Testis (tissue), 3 donors: ENCODE data around the gene MSI2. TPM values are rescaled to one million over a fixed set of nuclear protein-coding genes. Genes with fewer than 3 reads are reported as not detected.

Experiments used
- DNase-seq: peaks from one replicate; pipeline ENCODE4 v3.0.0-alpha.2; 2019
- H3K27ac ChIP-seq, 2 donors: fragments of 200-600 bp; sonication (generic); one replicate each; pipeline ENCODE4 v1.5.1; 2019
- H3K27me3 ChIP-seq: fragments of 200-600 bp; sonication (generic); one replicate; pipeline ENCODE4 v1.5.1; 2019
- H3K36me3 ChIP-seq: fragments of 200-600 bp; sonication (generic); one replicate; pipeline ENCODE4 v1.5.1; 2017; ENCODE audit warnings: low read depth; ENCODE audit errors: missing control alignments
- H3K4me1 ChIP-seq: fragments of 200-600 bp; sonication (generic); one replicate; pipeline ENCODE4 v1.5.1; 2019
- H3K4me3 ChIP-seq, 2 donors: fragments of 200-600 bp; sonication (generic); one replicate each; pipeline ENCODE4 v1.5.1; 2017 to 2019
- H3K9me3 ChIP-seq: fragments of 200-600 bp; sonication (generic); one replicate; pipeline ENCODE4 v1.5.1; 2017
- CTCF ChIP-seq, 3 experiments: fragments of 450-650 bp in 2 of 3; fragments of 200-600 bp in 1 of 3; sonication (generic) in 1 of 3; IDR thresholded peaks; one replicate each; pipeline ENCODE4 v1.5.1; 2016 to 2019; ENCODE audit warnings: antibody characterized with exemption in 3 of 3, mild to moderate bottlenecking in 2 of 3, moderate library complexity in 1 of 3
- POLR2A ChIP-seq: fragments of 450-650 bp; IDR thresholded peaks from one replicate; pipeline ENCODE4 v1.6.1; 2017; ENCODE audit warnings: antibody characterized with exemption, mild to moderate bottlenecking, moderate library complexity
- WGBS, 2 donors: methylation state at CpG; one replicate each; pipeline ENCODE4 v1.1.5; 2018; 5-methylcytosine and 5-hydroxymethylcytosine counted together
- intact Hi-C: fragments of 100-400 bp; cut with DNase I; formaldehyde crosslinking; loops from one replicate; pipeline ENCODE4 v1.15.1; 2023; ENCODE audit warnings: low total_unique reads
- polyA plus RNA-seq: library from polyadenylated mRNA; stranded (reverse); fragments of 350-450 nt; fragmentation: Illumina TruSeq; extraction: RNeasy Lipid Tissue Mini Kit (QIAGEN cat#74804); gene quantifications from one replicate; pipeline ENCODE4 v1.2.3, GENCODE V29; 2014; ENCODE audit warnings: low read depth, low replicate concordance; ENCODE audit not compliant: insufficient read depth
- total RNA-seq, 2 donors: library from RNA; depleted of rRNA; stranded (reverse); fragments of >200 nt; gene quantifications; one replicate each; pipeline ENCODE4 v1.2.3, GENCODE V29; 2016

MSI2 gene
- total and polyA plus RNA-seq, 3 donors from 2014 or later, result 46.5 to 106 (median 76.6) TPM

- WGBS, 2 donors, result 43% methylated on average over 5 to 8 of the region's 8 CpGs
- H3K4me1 ChIP-seq, result peaks cover 55% of the 10 kb centered on the region
- no peaks in the 10 kb centered on the region for H3K9me3 ChIP-seq
- H3K4me3 ChIP-seq, result no peak overlapping the region
- no peaks in the 10 kb centered on the region for H3K36me3 ChIP-seq
- H3K27me3 ChIP-seq, result no peaks in the 10 kb centered on the region
- DNase-seq, result peak; percentile 60
- intact Hi-C loops, result no loop called here
- TF ChIP-seq CTCF (IDR thresholded peaks at IDR 0.05) (no peak), POLR2A (no peak)
- H3K27ac ChIP-seq, result peak overlapping the region; percentile 72 to 86
These were observed 33.3 kb downstream of the MSI2 start for GRCh38 chr17:57289613-57290012.

GRCh38 chr17:57290981-57291380 lies 34.7 kb downstream of the MSI2 start:
- Histone ChIP-seq H3K4me3 (no peak overlapping the region), H3K4me1 (peaks cover 43% of the 10 kb centered on the region), H3K27ac (no peak overlapping the region), H3K36me3 (no peaks in the 10 kb centered on the region), H3K9me3 (no peaks in the 10 kb centered on the region), H3K27me3 (no peaks in the 10 kb centered on the region)
- no peak for DNase-seq
- WGBS, 2 donors, result 80 to 87% methylated on average over 10 of the region's 10 CpGs
- TF ChIP-seq POLR2A (no peak), CTCF (IDR thresholded peaks at IDR 0.05) (no peak)
- intact Hi-C loops, result no loop called here

GRCh38 chr17:57292091-57292490 lies 35.8 kb downstream of the MSI2 start:
- WGBS, 2 donors, result 81 to 92% methylated on average over 5 of the region's 5 CpGs
- DNase-seq, result no peak
- H3K27ac ChIP-seq, result no peak overlapping the region

GRCh38 chr17:57293077-57293476 lies 36.8 kb downstream of the MSI2 start:
- DNase-seq, result no peak
- Histone ChIP-seq H3K9me3 (no peaks in the 10 kb centered on the region), H3K27me3 (no peaks in the 10 kb centered on the region), H3K4me3 (no peak overlapping the region), H3K27ac (no peak overlapping the region), H3K36me3 (no peaks in the 10 kb centered on the region), H3K4me1 (peaks cover 23% of the 10 kb centered on the region)
- TF ChIP-seq POLR2A (no peak), CTCF (IDR thresholded peaks at IDR 0.05) (no peak)
- 80 to 84% methylated on average over 10 of the region's 10 CpGs for WGBS, 2 donors
- intact Hi-C loops, result no loop called here

More at GRCh38 chr17:57292091-57292490, 35.8 kb downstream of the MSI2 start:
- H3K4me1 ChIP-seq, result peaks cover 33% of the 10 kb centered on the region
- H3K9me3 ChIP-seq, result no peaks in the 10 kb centered on the region
- H3K36me3 ChIP-seq, result no peaks in the 10 kb centered on the region
- no peak for TF ChIP-seq POLR2A
- TF ChIP-seq CTCF (IDR thresholded peaks at IDR 0.05), result no peak
- H3K4me3 ChIP-seq, result no peak overlapping the region
- intact Hi-C loops, result no loop called here
- no peaks in the 10 kb centered on the region for H3K27me3 ChIP-seq

GRCh38 chr17:57294101-57294500 lies 37.8 kb downstream of the MSI2 start:
- 71 to 85% methylated on average over 7 of the region's 7 CpGs for WGBS, 2 donors
- DNase-seq, result no peak
- Histone ChIP-seq H3K9me3 (no peaks in the 10 kb centered on the region), H3K27ac (no peak overlapping the region), H3K4me1 (peaks cover 13% of the 10 kb centered on the region), H3K36me3 (no peaks in the 10 kb centered on the region), H3K27me3 (no peaks in the 10 kb centered on the region), H3K4me3 (no peak overlapping the region)
- no peak for TF ChIP-seq POLR2A
- no peak for TF ChIP-seq CTCF (IDR thresholded peaks at IDR 0.05)
- intact Hi-C loops, result no loop called here
